A549 (cell line): ENCODE measurements around the gene ACVR2A.

Experiments
- CBX8 ChIP-seq: fragments of 200-600 bp; sonication (generic); IDR thresholded peaks from 2 replicates; pipeline ENCODE4 v1.6.1; 2016
- CEBPB ChIP-seq, 2 experiments: fragments of >200 bp in 1 of 2; sonication (Bioruptor Twin) in 1 of 2; formaldehyde crosslinking in 1 of 2; IDR thresholded peaks; 2 replicates each; pipeline ENCODE4 v1.6.1; 2012 to 2016
- CTCF ChIP-seq: fragments of >200 bp; sonication (Bioruptor Twin); formaldehyde crosslinking; IDR thresholded peaks from 3 replicates; pipeline ENCODE4 v1.5.1; 2016
- MAX ChIP-seq: IDR thresholded peaks from 2 replicates; pipeline ENCODE4 v1.6.1; 2012
- PBX3 ChIP-seq: IDR thresholded peaks from 2 replicates; pipeline ENCODE4 v1.6.1; 2012
- POLR2A ChIP-seq: IDR thresholded peaks from 2 replicates; pipeline ENCODE4 v1.6.1; 2012; ENCODE audit warnings: mild to moderate bottlenecking, low read length
- RAD21 ChIP-seq, 2 experiments: fragments of >200 bp in 1 of 2; sonication (Bioruptor Twin) in 1 of 2; formaldehyde crosslinking in 1 of 2; IDR thresholded peaks in 1 of 2; conservative IDR thresholded peaks in 1 of 2; 2 replicates in 1 of 2; 3 replicates in 1 of 2; pipeline ENCODE4 v1.6.1; 2012 to 2018; ENCODE audit warnings: inconsistent platforms in 1 of 2
- USF2 ChIP-seq: fragments of 450-650 bp; IDR thresholded peaks from 2 replicates; pipeline ENCODE4 v1.6.1; 2014; ENCODE audit warnings: antibody characterized with exemption

DNA sequence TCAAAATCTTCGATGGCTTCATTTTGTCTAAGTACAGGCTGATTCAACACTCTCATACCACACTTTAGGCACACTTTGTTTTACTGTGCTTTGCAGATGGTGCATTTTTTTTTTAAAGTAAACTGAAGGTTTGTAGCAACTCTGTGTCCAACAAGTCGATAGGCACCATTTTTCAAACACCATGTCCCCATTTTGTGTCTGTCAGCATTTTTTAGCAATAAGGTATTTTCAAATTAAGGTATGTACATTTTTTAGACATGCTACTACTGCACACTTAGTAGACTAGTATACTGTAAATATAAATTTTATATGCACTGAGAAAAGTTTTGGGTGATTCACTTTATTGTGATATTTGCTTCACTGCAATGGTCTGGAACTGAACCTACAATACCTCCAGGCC, 131.3 kb downstream of the ACVR2A start:
- TF ChIP-seq POLR2A (no peak), RAD21 (conservative IDR thresholded peaks at IDR 0.05 in 1 of 2, IDR thresholded peaks at IDR 0.05 in 1 of 2) (no peak), CTCF (no peak), MAX (no peak), USF2 (no peak), PBX3 (no peak), CBX8 (no peak), CEBPB (IDR thresholded peaks at IDR 0.05) (no peak)
